Stimulated activated CD4-positive, alpha-beta T cell treated with anti-CD3 and anti-CD28 coated beads, Interleukin-1b, Interleukin-23, amount 100 ng/mL, for 1 hour (primary cell): ENCODE results near the gene MPZL3.

Experiments
- DNase-seq, 2 donors: peaks; one replicate each; pipeline ENCODE4 v3.0.0-alpha.2; 2020; ENCODE audit warnings: low read depth in 2 of 2

MPZL3 gene

DNA sequence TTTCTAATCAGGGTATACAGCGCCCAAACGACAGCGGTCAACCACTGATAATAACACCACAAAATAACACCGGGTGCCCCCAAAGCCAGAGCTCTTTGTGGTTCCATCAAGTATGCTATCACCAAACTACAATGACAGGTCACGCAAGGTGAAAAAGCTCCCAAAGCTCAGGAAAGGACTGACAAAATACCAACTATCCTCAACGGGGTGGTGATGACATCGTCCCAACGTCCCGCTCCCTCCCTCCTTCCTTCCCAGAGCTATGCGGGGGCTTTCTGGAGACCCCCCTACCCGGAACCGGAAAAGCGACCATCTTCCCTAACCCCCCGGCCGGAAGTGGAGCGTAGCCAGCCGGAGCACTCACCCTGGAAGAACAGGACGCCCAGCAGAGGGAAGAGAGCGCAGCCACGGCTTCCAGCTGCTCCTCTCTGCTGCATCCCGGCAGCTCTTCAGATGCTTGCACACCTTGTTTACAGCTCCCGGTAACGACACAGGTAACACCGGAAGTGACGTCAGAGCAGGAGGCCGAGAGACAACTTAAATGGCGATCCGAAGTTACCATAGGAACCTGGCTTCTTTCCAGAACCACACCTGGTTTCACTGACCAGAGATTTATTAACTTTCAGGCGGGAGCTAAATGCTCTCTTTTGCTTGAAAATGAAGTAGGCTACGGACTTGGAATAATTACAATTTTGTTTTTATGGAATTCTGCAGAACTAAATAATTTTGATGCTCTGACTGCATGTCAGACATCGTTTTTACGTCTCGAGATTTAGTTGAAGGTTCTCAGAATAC lies at the start of gene MPZL3:
MPZL3 (minus strand) TSS at position 508 of the 795 bp plus-strand sequence; CDS start at position 437, 71 bp downstream.
- peak; percentile 47 to 63 for DNase-seq

DNA sequence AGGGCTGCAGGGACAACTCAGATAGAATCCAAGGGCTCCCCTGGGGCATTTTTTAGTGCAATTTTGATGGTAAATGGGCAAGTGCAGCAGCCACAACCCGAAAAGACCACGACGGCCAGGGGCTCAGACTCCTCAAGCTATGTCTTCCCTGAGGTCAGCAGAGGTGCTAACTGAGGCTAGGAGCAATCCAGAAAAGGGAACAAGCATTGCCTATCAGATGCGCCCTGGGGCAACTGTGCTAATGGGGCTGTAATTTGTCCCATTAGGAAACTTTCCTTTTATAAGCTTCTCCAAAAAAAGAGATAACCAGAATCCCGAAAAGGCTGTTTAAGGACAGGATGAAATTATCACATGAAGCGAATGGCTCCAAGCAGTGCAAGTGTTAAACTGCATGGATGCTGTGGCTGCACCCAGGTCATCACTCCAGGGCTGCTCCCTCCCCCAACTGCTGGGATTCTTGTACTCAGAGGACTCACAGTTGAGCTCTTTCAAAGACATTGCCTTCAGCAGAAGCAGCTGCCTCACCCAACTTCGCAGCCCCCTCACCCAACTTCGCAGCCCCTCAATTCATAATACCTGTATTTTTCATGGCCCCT lies 49.5 kb upstream of the MPZL3 start:
- DNase-seq = no peak

- no peak for DNase-seq
Measured at GRCh38 chr11:118295815-118296454, 43.8 kb upstream of the MPZL3 start.

GRCh38 chr11:118295199-118295598 lies 43.0 kb upstream of the MPZL3 start:
- DNase-seq = no peak

DNA sequence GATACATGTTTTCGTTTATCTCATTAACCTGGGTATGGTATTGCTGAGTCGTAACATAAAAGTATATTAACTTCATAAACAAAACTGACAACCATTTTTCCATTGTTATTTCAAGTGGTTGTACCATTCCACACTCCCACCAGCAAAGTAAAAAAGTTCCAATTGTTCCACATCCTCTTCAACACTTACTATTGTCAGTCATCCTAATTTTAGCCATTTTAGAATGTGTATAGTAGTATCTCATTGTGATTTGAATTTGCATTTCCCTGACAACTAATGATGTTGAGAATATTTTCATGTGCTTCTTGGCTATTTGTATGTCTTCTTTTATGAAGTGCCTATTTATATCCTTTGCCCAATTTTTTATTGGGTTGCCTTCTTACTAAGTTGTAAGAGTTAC lies 41.9 kb upstream of the MPZL3 start:
- no peak for DNase-seq

- no peak for DNase-seq
Measured at GRCh38 chr11:118291477-118292135, 39.4 kb upstream of the MPZL3 start.

DNA sequence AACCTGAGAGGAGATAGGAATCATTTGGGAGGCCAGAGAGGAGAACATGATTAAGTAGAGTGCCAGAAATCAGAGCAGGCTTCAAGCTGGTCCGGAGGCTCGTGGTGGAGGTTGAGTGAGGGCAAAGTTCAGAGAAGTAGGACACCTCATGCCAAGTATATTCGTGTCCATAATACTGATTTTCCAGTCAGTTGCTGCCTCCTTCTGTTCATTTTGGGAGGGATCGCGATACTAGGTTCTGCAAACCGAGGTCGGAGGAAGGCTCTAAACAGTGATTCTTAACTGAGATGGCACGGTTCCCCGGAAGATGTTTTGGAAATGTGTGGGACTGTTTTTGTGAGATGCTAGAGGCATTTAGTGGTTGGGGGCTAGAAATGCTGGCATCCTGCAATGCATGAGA lies 38.8 kb upstream of the MPZL3 start:
- no peak for DNase-seq

- DNase-seq = no peak
Measured at GRCh38 chr11:118289401-118289800, 37.2 kb upstream of the MPZL3 start.

DNA sequence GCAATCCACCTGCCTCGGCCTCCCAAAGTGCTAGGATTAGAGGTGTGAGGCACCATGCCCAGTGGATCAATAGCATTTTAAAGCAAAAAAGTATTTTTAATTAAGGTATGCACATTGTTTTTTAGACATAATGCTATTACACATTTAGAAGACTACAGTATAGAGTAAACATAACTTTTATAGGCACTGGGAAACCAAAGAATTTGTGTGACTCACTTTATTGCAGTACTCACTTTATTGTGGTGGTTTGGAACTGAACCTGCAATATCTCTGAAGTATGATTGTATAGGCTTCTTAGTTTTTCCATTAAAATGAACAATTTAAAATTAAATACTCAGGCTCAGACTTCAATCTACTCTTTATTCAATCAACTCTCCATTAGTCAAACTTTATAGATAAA lies 34.8 kb upstream of the MPZL3 start:
- DNase-seq = no peak

- DNase-seq = no peak
Measured at GRCh38 chr11:118286545-118286944, 34.4 kb upstream of the MPZL3 start.

- DNase-seq = no peak
Measured at GRCh38 chr11:118283756-118284350, 31.7 kb upstream of the MPZL3 start.

GRCh38 chr11:118283037-118283636 lies 31.0 kb upstream of the MPZL3 start:
- no peak for DNase-seq

GRCh38 chr11:118282606-118283005 lies 30.4 kb upstream of the MPZL3 start:
- no peak for DNase-seq

DNA sequence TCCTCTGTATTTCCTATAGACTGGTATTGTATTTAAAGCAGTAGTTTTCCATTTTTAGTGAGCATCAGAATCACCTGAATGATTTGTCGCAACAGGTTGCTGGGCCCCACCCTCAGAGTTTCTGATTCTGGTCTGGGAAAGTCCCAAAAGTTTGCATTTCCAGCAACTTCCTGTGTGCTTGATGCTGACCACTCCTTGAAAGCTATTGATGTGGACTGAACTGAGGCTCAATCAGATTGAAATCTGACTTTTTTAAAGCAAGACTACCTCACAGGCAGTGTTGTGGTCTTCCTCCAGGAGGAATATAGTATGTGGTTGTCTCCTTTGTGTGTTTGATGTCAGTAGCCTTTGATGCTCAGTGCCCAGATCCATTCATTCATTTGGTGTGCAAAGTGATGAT lies 29.1 kb upstream of the MPZL3 start:
- DNase-seq = no peak

DNA sequence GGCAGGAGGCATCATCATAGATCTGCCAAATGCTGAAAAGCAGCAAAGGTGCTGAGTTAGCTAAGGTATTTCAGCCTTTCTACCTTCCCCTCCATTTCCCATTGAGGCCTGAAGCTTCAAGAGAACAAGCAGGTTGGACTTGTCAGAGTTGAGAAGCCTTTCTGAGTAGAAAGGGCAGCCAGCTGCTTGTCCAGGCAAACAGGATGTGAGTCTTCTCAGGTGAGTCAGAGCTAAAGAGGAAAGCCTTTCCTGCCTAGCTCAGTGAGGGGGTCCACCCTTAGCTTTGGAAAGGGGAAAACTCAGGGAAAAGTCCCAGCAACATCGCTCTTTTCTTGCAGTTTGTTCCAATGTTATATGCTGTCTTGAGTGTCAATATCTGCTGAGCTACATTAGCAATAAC lies 25.1 kb upstream of the MPZL3 start:
- DNase-seq = no peak

- no peak for DNase-seq
Measured at GRCh38 chr11:118276422-118276821, 24.3 kb upstream of the MPZL3 start.

DNA sequence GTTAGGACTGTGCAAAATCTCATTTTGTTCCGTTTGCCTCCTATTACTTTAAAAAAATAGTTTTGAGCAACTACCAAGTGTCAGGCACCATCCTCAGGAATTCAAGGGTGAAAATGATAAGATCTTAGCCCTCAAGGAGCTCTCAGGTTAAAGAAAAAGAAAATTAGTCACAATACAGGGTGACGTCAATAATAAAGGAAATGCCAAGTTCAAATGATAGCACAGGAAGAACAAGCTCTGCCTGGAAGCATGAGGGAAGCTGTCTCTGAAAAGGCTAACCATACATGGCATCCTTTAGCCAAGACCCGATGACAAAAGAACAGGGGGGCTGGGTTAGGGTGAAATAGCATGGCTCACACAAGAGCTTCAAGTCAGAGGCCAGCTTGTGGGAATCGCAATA lies 23.0 kb upstream of the MPZL3 start:
- DNase-seq = no peak

DNA sequence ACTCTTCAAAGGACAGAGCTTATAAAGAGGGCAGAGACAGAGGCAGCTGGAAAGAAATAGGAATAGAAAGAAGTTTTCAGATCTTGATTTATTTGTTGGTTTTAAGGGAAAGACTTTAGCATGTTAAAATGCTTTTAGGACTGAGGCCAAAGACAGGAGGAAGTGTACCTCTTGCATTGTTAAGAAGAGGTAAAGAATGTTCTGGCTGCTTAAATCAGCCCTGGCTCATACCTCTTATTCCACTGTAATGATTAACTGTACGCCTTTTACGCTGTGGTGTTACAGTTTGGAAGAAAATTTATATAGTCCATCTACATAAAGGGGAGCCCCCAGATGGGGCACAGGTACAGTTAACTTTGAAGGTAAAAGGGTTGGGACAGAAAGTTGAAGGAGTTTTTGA lies 22.0 kb upstream of the MPZL3 start:
- no peak for DNase-seq

- no peak for DNase-seq
Measured at GRCh38 chr11:118272001-118272400, 19.8 kb upstream of the MPZL3 start.

GRCh38 chr11:118267486-118267885 lies 15.3 kb upstream of the MPZL3 start:
- no peak for DNase-seq

- no peak for DNase-seq
Measured at GRCh38 chr11:118265954-118266353, 13.8 kb upstream of the MPZL3 start.
